HFF-Myc (cell line): ENCODE results near the gene TLL2.
A peak's percentile ranks its signal among the peaks of the same experiment; 100 is the strongest.

ENCODE experiments used
- DNase-seq: peaks from one replicate; pipeline ENCODE4 v3.0.0-alpha.2; 2011; ENCODE audit warnings: low read depth; ENCODE audit errors: extremely low read depth
- H3K4me3 ChIP-seq: replicated peaks from 2 replicates; pipeline ENCODE4 v1.5.1; 2011; ENCODE audit warnings: low read depth, mild to moderate bottlenecking, control low read depth, low read length
- TF ChIP-seq, protein P1 (sequence below): IDR thresholded peaks from 2 replicates; pipeline ENCODE4 v1.5.1; 2012; ENCODE audit warnings: mild to moderate bottlenecking, low read depth, low read length, control low read depth; ENCODE audit errors: missing control alignments

The TLL2 gene

GRCh38 chr10:96468845-96469244 is 44.9 kb downstream of the TLL2 start:
- peak; percentile 2 for DNase-seq
- TF ChIP-seq, protein P1, sequence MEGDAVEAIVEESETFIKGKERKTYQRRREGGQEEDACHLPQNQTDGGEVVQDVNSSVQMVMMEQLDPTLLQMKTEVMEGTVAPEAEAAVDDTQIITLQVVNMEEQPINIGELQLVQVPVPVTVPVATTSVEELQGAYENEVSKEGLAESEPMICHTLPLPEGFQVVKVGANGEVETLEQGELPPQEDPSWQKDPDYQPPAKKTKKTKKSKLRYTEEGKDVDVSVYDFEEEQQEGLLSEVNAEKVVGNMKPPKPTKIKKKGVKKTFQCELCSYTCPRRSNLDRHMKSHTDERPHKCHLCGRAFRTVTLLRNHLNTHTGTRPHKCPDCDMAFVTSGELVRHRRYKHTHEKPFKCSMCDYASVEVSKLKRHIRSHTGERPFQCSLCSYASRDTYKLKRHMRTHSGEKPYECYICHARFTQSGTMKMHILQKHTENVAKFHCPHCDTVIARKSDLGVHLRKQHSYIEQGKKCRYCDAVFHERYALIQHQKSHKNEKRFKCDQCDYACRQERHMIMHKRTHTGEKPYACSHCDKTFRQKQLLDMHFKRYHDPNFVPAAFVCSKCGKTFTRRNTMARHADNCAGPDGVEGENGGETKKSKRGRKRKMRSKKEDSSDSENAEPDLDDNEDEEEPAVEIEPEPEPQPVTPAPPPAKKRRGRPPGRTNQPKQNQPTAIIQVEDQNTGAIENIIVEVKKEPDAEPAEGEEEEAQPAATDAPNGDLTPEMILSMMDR, result no peak
- no peak overlapping the region for H3K4me3 ChIP-seq

DNA sequence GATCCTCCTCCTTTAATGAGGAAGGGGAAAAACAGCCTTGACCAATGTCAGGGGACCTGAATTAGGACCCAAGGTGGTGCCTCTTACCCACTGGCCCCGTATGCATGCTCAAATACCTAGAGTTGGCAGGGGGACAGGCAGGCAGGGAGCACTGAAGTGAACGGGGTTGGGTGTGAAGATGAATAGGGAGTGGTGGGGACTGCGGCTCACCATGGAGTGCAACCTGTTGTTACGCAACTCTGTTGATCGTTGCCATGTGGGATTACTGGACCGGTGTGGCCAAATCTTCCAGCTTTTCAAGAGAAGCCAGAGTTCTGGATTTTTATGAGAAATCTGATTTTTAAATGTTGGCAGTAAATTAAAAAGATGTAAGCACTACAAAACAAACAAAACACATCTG is 48.1 kb downstream of the TLL2 start:
- no peak overlapping the region for H3K4me3 ChIP-seq
- TF ChIP-seq, protein P1, result no peak
- DNase-seq, result no peak

DNA sequence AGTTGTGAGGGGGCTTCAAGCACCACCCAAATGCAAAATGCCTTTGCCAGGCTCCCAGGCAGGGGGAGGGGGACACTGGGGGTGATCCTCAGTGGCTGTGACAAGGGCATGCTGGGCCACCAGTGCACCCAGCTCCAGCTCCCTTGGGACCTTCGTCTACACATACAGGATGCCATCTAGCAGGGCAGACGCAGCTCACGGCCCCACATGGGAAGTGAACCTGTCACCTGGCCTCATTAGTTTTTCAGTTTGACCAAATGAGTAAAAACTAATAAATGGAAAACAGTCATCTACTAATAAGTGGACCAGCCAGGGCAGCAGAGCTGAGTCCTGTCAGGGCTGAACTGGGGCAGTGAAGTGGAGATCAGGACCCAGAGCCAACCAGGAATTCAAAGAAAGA is 50.2 kb downstream of the TLL2 start:
- TF ChIP-seq, protein P1, result no peak
- DNase-seq, result no peak
- no peak overlapping the region for H3K4me3 ChIP-seq

DNA sequence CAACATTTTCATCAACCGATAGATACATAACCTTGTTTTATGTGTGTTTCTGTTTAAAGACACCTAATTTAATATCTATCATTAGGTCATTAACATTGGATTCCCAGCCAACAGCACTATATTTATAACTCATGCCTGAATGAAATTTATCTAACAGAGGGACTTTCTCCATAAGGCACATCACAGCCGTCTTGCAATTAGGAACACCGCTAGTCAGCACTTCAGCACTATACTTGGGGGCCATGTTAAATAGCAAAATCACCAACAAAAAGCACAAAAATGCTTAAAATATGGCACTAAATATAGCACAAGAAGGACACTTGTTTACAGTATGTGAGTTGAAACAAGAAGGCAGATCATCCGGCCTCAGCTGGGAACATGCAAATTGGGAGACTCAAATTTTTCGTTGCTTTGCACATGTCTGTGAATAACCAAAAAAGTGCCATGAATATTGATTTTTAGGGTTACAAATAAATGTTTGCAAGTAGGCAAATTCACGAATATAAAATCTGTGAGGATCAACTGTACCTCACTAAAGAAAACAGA is 51.0 kb downstream of the TLL2 start:
- no peak overlapping the region for H3K4me3 ChIP-seq
- TF ChIP-seq, protein P1, result no peak
- no peak for DNase-seq

- TF ChIP-seq, protein P1, result no peak
- no peak for DNase-seq
- H3K4me3 ChIP-seq, result no peak overlapping the region
Observed at GRCh38 chr10:96460316-96460715, 53.4 kb downstream of the TLL2 start.

- DNase-seq, result no peak
- TF ChIP-seq, protein P1, result no peak
- no peak overlapping the region for H3K4me3 ChIP-seq
Observed at GRCh38 chr10:96457341-96457740, 56.4 kb downstream of the TLL2 start.

GRCh38 chr10:96456296-96456840 is 57.4 kb downstream of the TLL2 start:
- no peak overlapping the region for H3K4me3 ChIP-seq
- TF ChIP-seq, protein P1, result no peak
- DNase-seq, result no peak
